ENCODE results near the gene UBE2H. TPM values are rescaled to one million over a fixed set of nuclear protein-coding genes. Genes with fewer than 3 reads are reported as not detected.

UBE2H gene
- polyA plus RNA-seq, 1 of the 3 experiments (the other 2 are of a cell fraction) = 129 TPM

DNA sequence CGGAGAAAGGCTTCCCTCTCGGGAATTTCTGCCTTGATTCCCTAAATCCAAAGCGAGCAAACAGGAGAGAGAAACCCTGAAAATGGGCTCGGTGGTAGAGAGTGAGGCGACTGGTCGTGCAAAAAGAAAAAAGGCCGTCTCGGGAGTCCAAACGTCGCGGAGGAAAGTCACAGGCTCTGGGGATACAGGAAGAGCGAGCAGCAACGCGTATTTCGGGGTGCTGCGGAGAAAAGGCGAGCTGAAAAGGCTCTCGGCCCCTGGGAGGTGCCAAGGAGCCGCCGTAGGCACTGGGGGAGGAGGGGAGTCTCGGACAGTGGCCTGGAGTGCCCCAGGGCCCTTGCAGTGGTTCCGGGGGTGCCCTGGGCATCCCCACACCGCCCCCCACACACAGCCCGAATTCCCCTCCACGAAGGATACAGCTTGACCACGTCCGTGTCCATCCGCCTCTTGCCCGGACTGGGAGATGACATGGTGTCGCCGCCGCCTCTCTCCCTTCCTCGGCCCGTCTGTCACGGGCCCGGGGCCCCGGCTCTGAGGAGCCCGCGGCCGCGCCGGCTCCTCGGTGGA, 591 bp downstream of the UBE2H start:
- peaks cover 14 to 15% of the 10 kb centered on the region in 2 experiments for H3K4me1 ChIP-seq (ENCODE audit: control insufficient read depth in 1 of 2, insufficient read depth in 2 of 2, low read depth in 1 of 2, low read length in 1 of 2)
- H3K9me3 ChIP-seq = no peaks in the 10 kb centered on the region
- peaks cover 46% of the 10 kb centered on the region for H3F3A ChIP-seq (replicated peaks; ENCODE audit: insufficient read depth)
- H3K27me3 ChIP-seq (ENCODE audit: insufficient read depth) = no peaks in the 10 kb centered on the region
- peak overlapping the region; percentile 78 to 86 for H3K4me3 ChIP-seq (ENCODE audit: low read depth in 2 of 2, low read length in 1 of 2)
- peak overlapping the region; percentile 90 to 97 for H3K27ac ChIP-seq (ENCODE audit: low read depth in 2 of 2, low read length in 1 of 2)
- DNase-seq = no peak
- H3K9ac ChIP-seq = peak overlapping the region; percentile 83
- ChIA-PET POLR2A (interaction anchor here (1.2 kb wide), 2 partner anchors 100 to 205 kb away, joined by 3 to 5 read pairs; no protein-coding TSS in a partner anchor), CTCF (interaction anchor here (0.7 to 5.8 kb wide), 16 partner anchors 9 to 482 kb away, joined by 3 to 35 read pairs (median 3); no protein-coding TSS in a partner anchor)
- no peak for TF ChIP-seq NRF1 (IDR thresholded peaks at IDR 0.05; ENCODE audit: low read depth, low read length)
- peak; percentile 74; the same call in 1 of the 2 replicates for TF ChIP-seq SIN3A (IDR thresholded peaks at IDR 0.05; ENCODE audit: borderline replicate concordance, low read depth, low read length)
- TF ChIP-seq USF1 (IDR thresholded peaks at IDR 0.05; ENCODE audit: borderline replicate concordance, low read depth) = no peak
- TF ChIP-seq CHD2 (IDR thresholded peaks at IDR 0.05; ENCODE audit: low read length, partially characterized antibody) = no peak
- TF ChIP-seq RFX5 (IDR thresholded peaks at IDR 0.05; ENCODE audit: low read length) = no peak
- TF ChIP-seq USF2 (IDR thresholded peaks at IDR 0.05; ENCODE audit: borderline replicate concordance, low read depth, low read length) = no peak
- no peak for TF ChIP-seq RXRA (IDR thresholded peaks at IDR 0.05; ENCODE audit: borderline replicate concordance, low read depth)
- no peak; the same call in 1 of the 2 replicates for TF ChIP-seq JUND (IDR thresholded peaks at IDR 0.05)
- TF ChIP-seq RAD21 (IDR thresholded peaks at IDR 0.05; ENCODE audit: low read length) = peak; percentile 25
- TF ChIP-seq FOSL2 (IDR thresholded peaks at IDR 0.05; ENCODE audit: borderline replicate concordance, low read depth) = no peak
- no peak for TF ChIP-seq NFIC (IDR thresholded peaks at IDR 0.05; ENCODE audit: borderline replicate concordance)
- TF ChIP-seq FOXM1 (IDR thresholded peaks at IDR 0.05; ENCODE audit: low read depth) = no peak
- peak; percentile 25 for TF ChIP-seq SMC3 (IDR thresholded peaks at IDR 0.05; ENCODE audit: low read depth, low read length)
- no peak for TF ChIP-seq TCF12 (IDR thresholded peaks at IDR 0.05)
- TF ChIP-seq, protein P1, sequence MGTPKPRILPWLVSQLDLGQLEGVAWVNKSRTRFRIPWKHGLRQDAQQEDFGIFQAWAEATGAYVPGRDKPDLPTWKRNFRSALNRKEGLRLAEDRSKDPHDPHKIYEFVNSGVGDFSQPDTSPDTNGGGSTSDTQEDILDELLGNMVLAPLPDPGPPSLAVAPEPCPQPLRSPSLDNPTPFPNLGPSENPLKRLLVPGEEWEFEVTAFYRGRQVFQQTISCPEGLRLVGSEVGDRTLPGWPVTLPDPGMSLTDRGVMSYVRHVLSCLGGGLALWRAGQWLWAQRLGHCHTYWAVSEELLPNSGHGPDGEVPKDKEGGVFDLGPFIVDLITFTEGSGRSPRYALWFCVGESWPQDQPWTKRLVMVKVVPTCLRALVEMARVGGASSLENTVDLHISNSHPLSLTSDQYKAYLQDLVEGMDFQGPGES (IDR thresholded peaks at IDR 0.05; ENCODE audit: low read depth, low read length) = no peak
- TF ChIP-seq GATA2 (CRISPR knock-in tag; IDR thresholded peaks at IDR 0.05) = no peak
- TF ChIP-seq MAX (IDR thresholded peaks at IDR 0.05; ENCODE audit: low read depth) = peak; percentile 47
- TF ChIP-seq, protein P2, sequence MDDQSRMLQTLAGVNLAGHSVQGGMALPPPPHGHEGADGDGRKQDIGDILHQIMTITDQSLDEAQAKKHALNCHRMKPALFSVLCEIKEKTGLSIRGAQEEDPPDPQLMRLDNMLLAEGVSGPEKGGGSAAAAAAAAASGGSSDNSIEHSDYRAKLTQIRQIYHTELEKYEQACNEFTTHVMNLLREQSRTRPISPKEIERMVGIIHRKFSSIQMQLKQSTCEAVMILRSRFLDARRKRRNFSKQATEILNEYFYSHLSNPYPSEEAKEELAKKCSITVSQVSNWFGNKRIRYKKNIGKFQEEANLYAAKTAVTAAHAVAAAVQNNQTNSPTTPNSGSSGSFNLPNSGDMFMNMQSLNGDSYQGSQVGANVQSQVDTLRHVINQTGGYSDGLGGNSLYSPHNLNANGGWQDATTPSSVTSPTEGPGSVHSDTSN (IDR thresholded peaks at IDR 0.05) = no peak
- TF ChIP-seq EP300 (IDR thresholded peaks at IDR 0.05; ENCODE audit: borderline replicate concordance in 1 of 2, low read depth in 1 of 2, low read length in 1 of 2) = no peak
- TF ChIP-seq TAF1 (IDR thresholded peaks at IDR 0.05; ENCODE audit: borderline replicate concordance, low read depth, low read length) = 0 out of 2 replicates have a peak, but pooled peaks have one; percentile 10
- TF ChIP-seq TEAD4 (IDR thresholded peaks at IDR 0.05; ENCODE audit: borderline replicate concordance, insufficient read depth) = no peak
- no peaks in the 10 kb centered on the region for H3K9me2 ChIP-seq
- H3K36me3 ChIP-seq (replicated peaks in 1 of 2; ENCODE audit: control insufficient read depth in 1 of 2, insufficient read depth in 2 of 2, low read length in 1 of 2) = peaks cover 0 to 9% of the 10 kb centered on the region in 2 experiments
- H4K20me1 ChIP-seq (ENCODE audit: insufficient read depth) = peaks cover 16% of the 10 kb centered on the region
- H2AFZ ChIP-seq (ENCODE audit: low read depth) = no peak overlapping the region
- 2% methylated on average over 38 of the region's 43 CpGs for WGBS (ENCODE audit: low lambda C conversion rate)
- peak overlapping the region; percentile 83 for H3K4me2 ChIP-seq
- peaks cover 56% of the 10 kb centered on the region for H3K79me2 ChIP-seq (ENCODE audit: insufficient read depth)

Data from SK-N-SH (cell line).